HepG2 (cell line): Measurements from ENCODE around the gene CNPY4. TPM values are rescaled to one million over a fixed set of nuclear protein-coding genes. Genes with fewer than 3 reads are reported as not detected.

Source experiments
- ARNTL ChIP-seq: sonication (generic); formaldehyde crosslinking; IDR thresholded peaks from 2 replicates; pipeline ENCODE4 v1.4.0; 2020; ENCODE audit warnings: mild to moderate bottlenecking, missing genetic modification reagents
- ETV6 ChIP-seq: sonication (generic); formaldehyde crosslinking; conservative IDR thresholded peaks from 2 replicates; pipeline ENCODE4 v1.4.0; 2020; ENCODE audit warnings: missing genetic modification reagents
- EZH2 ChIP-seq: conservative IDR thresholded peaks from 2 replicates; pipeline ENCODE4 v1.6.1; 2012; ENCODE audit warnings: mild to moderate bottlenecking, low read depth, low read length, moderate library complexity
- HMG20A ChIP-seq: IDR thresholded peaks from 2 replicates; pipeline ENCODE4 v1.6.1; 2016; ENCODE audit warnings: borderline replicate concordance
- HNRNPLL ChIP-seq: fragments of 200-400 bp; formaldehyde crosslinking; IDR thresholded peaks from 2 replicates; pipeline ENCODE4 v1.6.1; 2017; ENCODE audit warnings: mild to moderate bottlenecking, low read depth, low read length; ENCODE audit not compliant: poor library complexity, severe bottlenecking
- ISL2 ChIP-seq: sonication (generic); formaldehyde crosslinking; IDR thresholded peaks from 2 replicates; pipeline ENCODE4 v1.5.0; 2020; ENCODE audit warnings: missing genetic modification reagents
- KDM6A ChIP-seq: IDR thresholded peaks from 2 replicates; pipeline ENCODE4 v1.6.1; 2016; ENCODE audit warnings: low read depth
- KMT2A ChIP-seq: sonication (generic); formaldehyde crosslinking; IDR thresholded peaks from 2 replicates; pipeline ENCODE4 v1.4.0; 2020; ENCODE audit warnings: missing genetic modification reagents
- MIXL1 ChIP-seq: IDR thresholded peaks from 2 replicates; pipeline ENCODE4 v1.6.1; 2016
- PHF8 ChIP-seq: sonication (generic); formaldehyde crosslinking; IDR thresholded peaks from 2 replicates; pipeline ENCODE4 v1.5.0; 2020; ENCODE audit warnings: missing genetic modification reagents
- PRPF4 ChIP-seq: fragments of 200-400 bp; formaldehyde crosslinking; IDR thresholded peaks from 2 replicates; pipeline ENCODE4 v1.6.1; 2016; ENCODE audit warnings: low read length, low read depth; ENCODE audit not compliant: poor library complexity, severe bottlenecking
- RBM22 ChIP-seq: fragments of 200-400 bp; formaldehyde crosslinking; optimal IDR thresholded peaks from 2 replicates; pipeline ENCODE3; 2017; ENCODE audit warnings: mild to moderate bottlenecking, low read length, moderate library complexity
- RNF2 ChIP-seq: fragments of 450-650 bp; conservative IDR thresholded peaks from 2 replicates; pipeline ENCODE4 v1.6.1; 2016; ENCODE audit warnings: low read depth
- SIN3B ChIP-seq: fragments of 150-350 bp; IDR thresholded peaks from 2 replicates; pipeline ENCODE4 v1.6.1; 2014; ENCODE audit warnings: low read length
- ZNF101 ChIP-seq: sonication (generic); formaldehyde crosslinking; IDR thresholded peaks from 2 replicates; pipeline ENCODE4 v1.4.0; 2020; ENCODE audit warnings: mild to moderate bottlenecking, low read depth, missing genetic modification reagents, borderline replicate concordance
- ZNF501 ChIP-seq: sonication (generic); formaldehyde crosslinking; IDR thresholded peaks from 2 replicates; pipeline ENCODE4 v1.5.1; 2020; ENCODE audit warnings: mild to moderate bottlenecking, moderate library complexity, missing genetic modification reagents
- ZNF567 ChIP-seq: sonication (generic); formaldehyde crosslinking; IDR thresholded peaks from 2 replicates; pipeline ENCODE4 v1.8.1; 2023; ENCODE audit warnings: mild to moderate bottlenecking, missing genetic modification reagents, borderline replicate concordance
- ZNF720 ChIP-seq: sonication (generic); formaldehyde crosslinking; IDR thresholded peaks from 2 replicates; pipeline ENCODE4 v1.4.0; 2020; ENCODE audit warnings: missing genetic modification reagents
- ZNF746 ChIP-seq: sonication (generic); formaldehyde crosslinking; IDR thresholded peaks from 2 replicates; pipeline ENCODE4 v1.8.0; 2022; ENCODE audit warnings: mild to moderate bottlenecking, missing genetic modification reagents
- ZNF747 ChIP-seq: sonication (generic); formaldehyde crosslinking; IDR thresholded peaks from 2 replicates; pipeline ENCODE4 v1.8.1; 2023; ENCODE audit warnings: missing genetic modification reagents, mild to moderate bottlenecking, borderline replicate concordance
- ZNF749 ChIP-seq: sonication (generic); formaldehyde crosslinking; IDR thresholded peaks from 2 replicates; pipeline ENCODE4 v1.8.0; 2022; ENCODE audit warnings: mild to moderate bottlenecking, missing genetic modification reagents, moderate library complexity, borderline replicate concordance
- ZNF781 ChIP-seq: sonication (generic); formaldehyde crosslinking; IDR thresholded peaks from 2 replicates; pipeline ENCODE4 v1.5.1; 2020; ENCODE audit warnings: borderline replicate concordance, mild to moderate bottlenecking, missing genetic modification reagents; ENCODE audit errors: not compliant biosample characterization
- polyA plus RNA-seq, 8 experiments: library from polyadenylated mRNA; depleted of rRNA in 3 of 8; stranded (reverse) in 7 of 8; unstranded in 1 of 8; fragments of >200 nt; fragmentation: Illumina TruSeq in 4 of 8; extraction: Trizol in 4 of 8; gene quantifications; 2 replicates each; pipeline versions ENCODE4 v1.2.1 to v1.2.3, GENCODE V29; 2011 to 2016; ENCODE audit warnings: low read depth in 4 of 8, missing spikeins in 1 of 8, mixed read lengths in 1 of 8; ENCODE audit not compliant: insufficient read depth in 1 of 8
- total RNA-seq, 5 experiments: library from RNA; depleted of rRNA; stranded (reverse); fragments of >200 nt; fragmentation: Illumina TruSeq; extraction: Trizol; gene quantifications; 2 replicates each; pipeline ENCODE4 v1.2.3, GENCODE V29; 2016; ENCODE audit warnings: low read depth in 1 of 5
- TF ChIP-seq, protein P1 (sequence below): sonication (generic); formaldehyde crosslinking; conservative IDR thresholded peaks from 2 replicates; pipeline ENCODE4 v1.8.0; 2022; ENCODE audit warnings: missing genetic modification reagents
- TF ChIP-seq, protein P2 (sequence below): sonication (generic); formaldehyde crosslinking; IDR thresholded peaks from 2 replicates; pipeline ENCODE4 v1.8.0; 2022; ENCODE audit warnings: mild to moderate bottlenecking, missing genetic modification reagents; ENCODE audit not compliant: insufficient replicate concordance
- TF ChIP-seq, protein P3 (sequence below): sonication (generic); formaldehyde crosslinking; conservative IDR thresholded peaks from 2 replicates; pipeline ENCODE4 v1.4.0; 2020; ENCODE audit warnings: mild to moderate bottlenecking, missing genetic modification reagents, moderate library complexity
- TF ChIP-seq, protein P4 (sequence below): sonication (generic); formaldehyde crosslinking; conservative IDR thresholded peaks from 2 replicates; pipeline ENCODE4 v1.4.0; 2020; ENCODE audit warnings: missing genetic modification reagents

Gene CNPY4
- total and polyA plus RNA-seq, 2 of the 13 experiments (the other 11 are each of a cell fraction or from before 2014, with no cell fraction given): 6.2 to 12.7 TPM

DNA sequence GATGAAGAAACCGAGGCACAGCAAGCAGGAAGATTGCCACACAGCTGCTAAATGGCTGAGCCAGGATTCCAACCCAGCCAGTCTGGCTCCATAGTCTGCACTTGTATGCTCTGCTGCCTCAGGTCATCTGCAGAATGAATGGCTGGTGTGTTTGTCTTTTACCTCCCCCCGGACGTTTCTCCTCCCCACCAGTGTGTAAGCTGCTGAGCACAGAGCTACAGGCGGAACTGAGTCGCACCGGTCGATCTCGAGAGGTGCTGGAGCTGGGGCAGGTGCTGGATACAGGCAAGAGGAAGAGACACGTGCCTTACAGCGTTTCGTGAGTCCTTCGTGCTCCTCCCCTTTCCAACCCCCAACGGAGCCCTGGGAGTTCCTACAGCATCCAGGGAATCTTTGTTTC, 2.6 kb downstream of the CNPY4 start (continued):
- no peak for TF ChIP-seq ZNF747 (CRISPR knock-in tag)
- TF ChIP-seq, protein P1, sequence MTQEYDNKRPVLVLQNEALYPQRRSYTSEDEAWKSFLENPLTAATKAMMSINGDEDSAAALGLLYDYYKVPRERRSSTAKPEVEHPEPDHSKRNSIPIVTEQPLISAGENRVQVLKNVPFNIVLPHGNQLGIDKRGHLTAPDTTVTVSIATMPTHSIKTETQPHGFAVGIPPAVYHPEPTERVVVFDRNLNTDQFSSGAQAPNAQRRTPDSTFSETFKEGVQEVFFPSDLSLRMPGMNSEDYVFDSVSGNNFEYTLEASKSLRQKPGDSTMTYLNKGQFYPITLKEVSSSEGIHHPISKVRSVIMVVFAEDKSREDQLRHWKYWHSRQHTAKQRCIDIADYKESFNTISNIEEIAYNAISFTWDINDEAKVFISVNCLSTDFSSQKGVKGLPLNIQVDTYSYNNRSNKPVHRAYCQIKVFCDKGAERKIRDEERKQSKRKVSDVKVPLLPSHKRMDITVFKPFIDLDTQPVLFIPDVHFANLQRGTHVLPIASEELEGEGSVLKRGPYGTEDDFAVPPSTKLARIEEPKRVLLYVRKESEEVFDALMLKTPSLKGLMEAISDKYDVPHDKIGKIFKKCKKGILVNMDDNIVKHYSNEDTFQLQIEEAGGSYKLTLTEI (CRISPR knock-in tag): no peak
- TF ChIP-seq PRPF4: no peak
- TF ChIP-seq ZNF720 (CRISPR knock-in tag): no peak
- no peak for TF ChIP-seq PHF8 (CRISPR knock-in tag)
- peak; percentile 86 for TF ChIP-seq ARNTL
- TF ChIP-seq HNRNPLL: no peak
- no peak for TF ChIP-seq MIXL1 (CRISPR knock-in tag)
- no peak for TF ChIP-seq ZNF501 (CRISPR knock-in tag)
- no peak for TF ChIP-seq ETV6 (CRISPR knock-in tag)
- TF ChIP-seq RBM22: no peak
- TF ChIP-seq KMT2A: no peak
- TF ChIP-seq HMG20A (CRISPR knock-in tag): no peak; the same call in 1 of the 2 replicates
- TF ChIP-seq ZNF567 (CRISPR knock-in tag): no peak
- TF ChIP-seq KDM6A: no peak
- TF ChIP-seq, protein P2, sequence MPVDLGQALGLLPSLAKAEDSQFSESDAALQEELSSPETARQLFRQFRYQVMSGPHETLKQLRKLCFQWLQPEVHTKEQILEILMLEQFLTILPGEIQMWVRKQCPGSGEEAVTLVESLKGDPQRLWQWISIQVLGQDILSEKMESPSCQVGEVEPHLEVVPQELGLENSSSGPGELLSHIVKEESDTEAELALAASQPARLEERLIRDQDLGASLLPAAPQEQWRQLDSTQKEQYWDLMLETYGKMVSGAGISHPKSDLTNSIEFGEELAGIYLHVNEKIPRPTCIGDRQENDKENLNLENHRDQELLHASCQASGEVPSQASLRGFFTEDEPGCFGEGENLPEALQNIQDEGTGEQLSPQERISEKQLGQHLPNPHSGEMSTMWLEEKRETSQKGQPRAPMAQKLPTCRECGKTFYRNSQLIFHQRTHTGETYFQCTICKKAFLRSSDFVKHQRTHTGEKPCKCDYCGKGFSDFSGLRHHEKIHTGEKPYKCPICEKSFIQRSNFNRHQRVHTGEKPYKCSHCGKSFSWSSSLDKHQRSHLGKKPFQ (CRISPR knock-in tag): no peak
- TF ChIP-seq ZNF781 (CRISPR knock-in tag): no peak
- no peak for TF ChIP-seq ZNF746
- TF ChIP-seq SIN3B: no peak
- no peak for TF ChIP-seq ZNF749 (CRISPR knock-in tag)
- TF ChIP-seq, protein P3, sequence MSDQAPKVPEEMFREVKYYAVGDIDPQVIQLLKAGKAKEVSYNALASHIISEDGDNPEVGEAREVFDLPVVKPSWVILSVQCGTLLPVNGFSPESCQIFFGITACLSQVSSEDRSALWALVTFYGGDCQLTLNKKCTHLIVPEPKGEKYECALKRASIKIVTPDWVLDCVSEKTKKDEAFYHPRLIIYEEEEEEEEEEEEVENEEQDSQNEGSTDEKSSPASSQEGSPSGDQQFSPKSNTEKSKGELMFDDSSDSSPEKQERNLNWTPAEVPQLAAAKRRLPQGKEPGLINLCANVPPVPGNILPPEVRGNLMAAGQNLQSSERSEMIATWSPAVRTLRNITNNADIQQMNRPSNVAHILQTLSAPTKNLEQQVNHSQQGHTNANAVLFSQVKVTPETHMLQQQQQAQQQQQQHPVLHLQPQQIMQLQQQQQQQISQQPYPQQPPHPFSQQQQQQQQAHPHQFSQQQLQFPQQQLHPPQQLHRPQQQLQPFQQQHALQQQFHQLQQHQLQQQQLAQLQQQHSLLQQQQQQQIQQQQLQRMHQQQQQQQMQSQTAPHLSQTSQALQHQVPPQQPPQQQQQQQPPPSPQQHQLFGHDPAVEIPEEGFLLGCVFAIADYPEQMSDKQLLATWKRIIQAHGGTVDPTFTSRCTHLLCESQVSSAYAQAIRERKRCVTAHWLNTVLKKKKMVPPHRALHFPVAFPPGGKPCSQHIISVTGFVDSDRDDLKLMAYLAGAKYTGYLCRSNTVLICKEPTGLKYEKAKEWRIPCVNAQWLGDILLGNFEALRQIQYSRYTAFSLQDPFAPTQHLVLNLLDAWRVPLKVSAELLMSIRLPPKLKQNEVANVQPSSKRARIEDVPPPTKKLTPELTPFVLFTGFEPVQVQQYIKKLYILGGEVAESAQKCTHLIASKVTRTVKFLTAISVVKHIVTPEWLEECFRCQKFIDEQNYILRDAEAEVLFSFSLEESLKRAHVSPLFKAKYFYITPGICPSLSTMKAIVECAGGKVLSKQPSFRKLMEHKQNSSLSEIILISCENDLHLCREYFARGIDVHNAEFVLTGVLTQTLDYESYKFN: peak; percentile 76
- no peak for TF ChIP-seq EZH2
- TF ChIP-seq, protein P4, sequence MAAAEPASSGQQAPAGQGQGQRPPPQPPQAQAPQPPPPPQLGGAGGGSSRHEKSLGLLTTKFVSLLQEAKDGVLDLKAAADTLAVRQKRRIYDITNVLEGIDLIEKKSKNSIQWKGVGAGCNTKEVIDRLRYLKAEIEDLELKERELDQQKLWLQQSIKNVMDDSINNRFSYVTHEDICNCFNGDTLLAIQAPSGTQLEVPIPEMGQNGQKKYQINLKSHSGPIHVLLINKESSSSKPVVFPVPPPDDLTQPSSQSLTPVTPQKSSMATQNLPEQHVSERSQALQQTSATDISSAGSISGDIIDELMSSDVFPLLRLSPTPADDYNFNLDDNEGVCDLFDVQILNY (CRISPR knock-in tag): no peak
- no peak for TF ChIP-seq RNF2
- no peak for TF ChIP-seq ZNF101 (CRISPR knock-in tag)
- TF ChIP-seq ISL2 (CRISPR knock-in tag): no peak
